HG03039 (cell line): Measurements from ENCODE around the gene SMAD7.

Source experiments
- ATAC-seq: cut with Tn5 transposase; IDR thresholded peaks from one replicate; pipeline ENCODE4 v1.9.1; 2021; ENCODE audit warnings: mild to moderate bottlenecking, moderate library complexity; ENCODE audit not compliant: unreplicated experiment

SMAD7 gene

DNA sequence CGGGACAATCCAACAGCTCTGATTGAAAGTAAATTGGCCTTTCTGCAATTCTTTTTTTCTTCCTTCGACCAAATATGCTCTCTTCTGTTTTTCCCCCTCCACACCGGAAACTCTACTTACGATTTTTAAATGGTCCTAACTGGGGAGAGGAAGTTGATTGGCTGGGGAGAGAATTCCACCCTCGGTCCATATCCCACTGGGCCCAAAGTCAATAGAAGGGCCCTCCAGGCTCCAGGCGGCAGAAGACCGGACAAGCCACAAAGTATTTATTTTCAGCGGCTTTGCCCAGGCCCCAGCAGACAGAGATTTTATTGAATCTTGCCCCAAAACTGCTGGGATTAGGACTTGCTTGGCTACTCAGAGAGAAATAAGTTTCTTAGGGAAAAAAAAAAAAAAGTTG is 37.1 kb upstream of the SMAD7 start:
- ATAC-seq: no peak

DNA sequence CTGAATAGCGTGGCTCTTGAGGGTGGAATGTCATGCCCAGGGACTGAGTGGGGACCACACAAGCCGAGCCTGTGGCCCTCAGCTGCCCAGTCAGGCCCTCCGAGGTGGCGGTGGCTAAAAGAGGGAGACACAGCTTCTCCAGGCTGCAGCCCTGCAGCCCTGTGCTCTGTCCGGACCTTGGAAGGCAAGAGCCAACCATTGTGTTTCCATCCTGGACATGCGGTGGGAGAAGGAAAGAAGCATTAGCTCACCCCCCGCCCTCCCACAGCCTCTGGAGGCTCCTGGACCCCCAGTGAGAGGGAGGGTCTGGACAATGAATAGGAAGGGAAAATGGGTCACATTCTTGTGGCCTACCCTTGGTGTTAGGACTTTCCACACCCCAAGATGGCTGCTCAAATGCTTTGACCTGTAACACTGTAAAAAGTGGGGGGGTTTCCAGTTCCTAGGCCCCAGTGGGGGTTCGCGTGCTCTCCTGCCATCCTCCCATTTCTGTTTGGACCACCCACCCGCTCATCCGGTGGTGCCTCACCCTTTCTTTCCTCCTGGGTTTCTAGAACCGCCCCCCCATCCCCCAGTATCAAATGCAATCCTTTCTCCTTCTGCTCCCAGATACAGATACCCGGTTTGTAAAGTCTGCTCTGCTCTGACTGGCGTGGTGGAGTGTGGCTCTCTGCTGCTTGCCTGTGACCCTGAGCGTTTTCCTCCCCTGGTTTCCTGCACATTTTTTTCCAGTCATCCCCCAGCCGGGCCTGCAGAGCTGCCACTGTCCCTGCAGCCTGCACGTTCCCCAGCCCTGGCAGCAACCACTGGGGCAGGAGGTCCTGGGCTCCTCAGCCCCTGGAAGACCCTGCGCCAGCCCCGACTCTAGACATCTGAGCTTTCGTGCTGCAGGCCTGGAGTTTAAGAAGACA is 36.3 kb upstream of the SMAD7 start:
- ATAC-seq: no peak

DNA sequence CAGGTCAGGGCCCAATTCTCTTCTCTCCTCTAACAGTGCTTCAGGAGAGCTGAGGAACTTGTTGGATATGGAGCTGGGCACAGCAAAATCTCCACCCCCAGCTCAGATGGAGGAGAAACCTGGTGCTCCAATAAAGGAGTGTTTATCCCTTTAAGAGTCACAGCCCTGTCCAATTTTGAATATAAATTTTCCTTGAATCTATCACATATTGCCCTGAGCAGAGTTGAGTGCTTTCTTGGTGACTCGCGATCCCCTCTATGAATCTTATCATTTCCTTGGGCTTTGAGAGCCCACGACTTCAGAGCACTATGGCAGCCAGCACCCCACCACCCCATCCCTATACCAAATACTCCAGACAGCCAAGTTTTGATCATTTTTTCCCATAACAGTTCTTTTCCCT is 34.4 kb upstream of the SMAD7 start:
- no peak for ATAC-seq

DNA sequence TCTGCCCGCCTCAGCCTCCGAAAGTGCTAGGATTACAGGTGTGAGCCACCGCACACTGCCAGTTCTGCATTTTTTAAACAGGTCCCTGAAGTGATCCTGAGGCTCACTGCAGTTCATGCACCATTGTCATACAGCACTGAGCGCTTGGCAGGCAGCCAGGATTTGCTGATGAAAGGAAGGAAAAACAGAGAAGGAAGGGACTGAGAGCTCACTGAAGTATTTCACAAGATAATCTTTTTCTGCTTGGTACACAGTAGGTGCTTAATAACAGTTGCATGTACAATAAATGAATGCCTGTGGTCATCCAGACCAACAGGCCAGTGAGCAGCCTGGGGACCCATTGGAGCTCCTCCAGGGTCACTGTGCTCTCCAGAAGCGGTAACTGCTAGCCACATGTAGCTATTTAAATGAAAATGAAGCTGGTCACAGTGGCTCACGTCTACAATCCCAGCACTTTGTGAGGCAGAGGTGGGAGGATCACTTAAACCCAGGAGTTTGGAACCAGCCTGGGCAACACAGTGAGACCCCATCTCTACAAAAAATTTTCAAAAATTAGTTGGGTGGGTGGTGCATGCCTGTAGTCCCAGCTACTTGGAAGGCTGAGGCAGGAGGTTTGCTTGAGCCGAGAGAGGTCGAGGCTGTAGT is 33.1 kb upstream of the SMAD7 start:
- no peak for ATAC-seq

DNA sequence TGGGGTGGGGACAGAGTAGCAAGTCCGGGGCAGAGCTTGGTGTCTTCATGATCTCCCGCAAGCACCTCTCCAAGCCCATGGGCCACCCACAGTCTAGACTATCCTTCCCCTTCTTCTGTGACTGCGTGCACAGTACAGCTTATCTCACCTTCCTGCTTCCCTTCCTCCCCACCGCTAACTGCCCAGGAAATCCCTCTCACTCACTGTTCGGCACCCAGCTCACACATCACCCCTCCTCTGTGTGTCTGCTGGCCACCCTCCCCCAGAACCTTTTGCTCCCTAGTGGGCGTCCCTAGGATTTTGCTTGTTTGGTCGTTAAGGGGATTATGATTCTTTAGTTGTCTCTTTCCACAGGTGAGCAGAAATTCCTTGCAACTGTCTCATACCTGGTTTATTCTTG is 31.5 kb upstream of the SMAD7 start:
- ATAC-seq: no peak

DNA sequence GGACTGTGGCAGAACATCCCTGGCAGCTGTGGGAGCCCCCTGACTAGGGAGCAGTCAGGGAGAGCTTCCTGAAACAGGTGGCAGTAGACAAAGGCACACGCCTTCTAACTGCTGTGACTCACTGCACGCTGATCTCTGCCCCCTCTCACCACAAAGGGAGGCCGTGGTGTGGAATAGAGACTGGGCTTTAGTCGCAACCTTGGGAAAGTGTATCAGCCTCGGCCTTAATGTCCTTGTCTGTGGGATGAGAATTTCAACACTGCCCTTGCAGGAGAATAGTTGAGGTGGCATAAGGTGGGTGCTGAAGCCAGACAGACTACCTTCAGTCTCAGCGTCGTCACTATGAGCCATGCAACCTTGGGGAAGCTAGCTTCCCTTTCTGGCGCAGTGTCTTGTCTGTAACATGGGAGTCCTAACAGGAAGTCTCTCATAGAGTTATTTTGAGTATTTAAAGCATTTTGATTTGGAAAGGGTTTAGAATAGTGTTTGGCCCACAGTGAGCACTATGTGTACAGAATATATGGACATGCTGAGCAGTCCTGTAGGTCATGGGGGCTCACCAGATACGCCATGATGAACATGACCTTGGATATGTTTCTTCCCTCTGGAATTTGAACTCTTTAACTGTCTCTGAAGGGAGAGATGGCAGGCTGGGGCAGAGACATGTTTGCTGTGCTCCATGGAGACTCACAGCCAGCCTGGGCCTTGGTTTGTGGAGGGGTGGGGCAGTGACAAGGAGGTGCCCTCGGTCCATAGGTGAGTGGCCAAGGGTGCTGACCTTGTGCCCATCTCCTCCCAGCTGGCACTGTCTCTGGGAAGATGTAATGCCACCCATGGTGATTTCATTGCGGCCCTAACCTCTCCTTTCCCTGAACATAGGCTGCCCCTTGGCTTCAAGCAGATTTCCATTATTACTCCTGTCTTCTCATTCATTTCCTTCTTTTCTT is 29.5 kb upstream of the SMAD7 start:
- no peak for ATAC-seq

DNA sequence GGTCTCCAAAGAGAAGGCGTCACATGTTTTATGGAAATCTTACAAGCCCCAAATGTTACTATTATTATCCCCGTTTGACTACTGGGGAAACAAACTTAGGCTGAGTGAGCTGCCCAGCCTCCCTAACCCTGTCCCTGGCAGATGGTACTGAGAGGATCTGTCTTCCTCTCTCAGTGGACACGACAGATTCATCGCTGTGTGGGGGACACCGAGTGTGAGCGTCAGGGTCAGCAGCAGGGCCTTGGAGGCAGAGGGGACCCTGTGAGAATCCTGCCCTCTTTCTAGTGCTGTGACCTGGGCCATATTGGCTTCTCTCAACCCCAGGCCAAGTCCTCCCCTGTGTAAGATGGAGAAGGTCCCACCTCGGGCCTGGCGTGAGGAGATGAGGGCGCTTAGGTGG is 27.1 kb upstream of the SMAD7 start:
- ATAC-seq: no peak

DNA sequence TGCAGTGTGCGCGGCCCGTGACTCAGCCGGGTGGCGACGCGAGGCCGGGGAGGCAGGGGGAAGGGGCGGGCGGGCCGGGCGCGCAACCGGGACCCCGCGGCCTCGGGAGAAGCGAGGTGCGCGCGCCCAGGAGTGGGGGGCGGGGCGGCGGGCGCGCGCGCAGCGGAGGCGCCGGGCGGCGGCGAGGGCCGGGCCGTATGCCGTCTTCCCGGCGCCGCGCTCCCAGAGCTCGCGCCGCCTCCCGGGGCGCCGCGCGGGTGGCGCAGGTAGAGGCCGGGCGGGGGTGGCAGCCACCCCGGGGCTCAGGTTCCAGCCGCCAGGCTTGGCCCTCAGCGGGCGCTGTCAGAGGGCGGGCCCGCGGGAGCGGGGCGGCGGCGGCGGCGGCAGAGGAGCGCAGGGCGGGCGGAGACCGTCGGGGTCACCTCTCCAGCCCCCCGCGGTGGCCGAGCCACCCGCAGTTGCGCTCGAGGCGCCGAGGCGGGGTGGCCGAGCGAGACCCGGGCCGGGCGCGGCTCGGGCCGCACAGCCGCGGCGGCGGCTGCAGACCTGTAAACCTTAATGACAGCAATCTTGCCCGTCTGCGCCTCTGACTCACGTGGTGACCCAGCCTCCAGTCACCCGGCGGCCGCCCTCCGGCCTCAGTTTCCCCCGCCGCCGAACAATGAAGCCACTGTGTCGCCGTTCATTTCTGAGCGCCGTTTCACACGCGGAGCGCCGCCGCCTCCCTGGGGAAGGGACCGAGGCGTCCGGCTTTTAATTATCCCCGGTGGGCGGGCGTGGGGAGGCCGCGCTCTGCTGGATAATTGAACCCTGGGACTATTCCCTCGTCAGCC is 25.3 kb upstream of the SMAD7 start:
- peak; percentile 40 for ATAC-seq

DNA sequence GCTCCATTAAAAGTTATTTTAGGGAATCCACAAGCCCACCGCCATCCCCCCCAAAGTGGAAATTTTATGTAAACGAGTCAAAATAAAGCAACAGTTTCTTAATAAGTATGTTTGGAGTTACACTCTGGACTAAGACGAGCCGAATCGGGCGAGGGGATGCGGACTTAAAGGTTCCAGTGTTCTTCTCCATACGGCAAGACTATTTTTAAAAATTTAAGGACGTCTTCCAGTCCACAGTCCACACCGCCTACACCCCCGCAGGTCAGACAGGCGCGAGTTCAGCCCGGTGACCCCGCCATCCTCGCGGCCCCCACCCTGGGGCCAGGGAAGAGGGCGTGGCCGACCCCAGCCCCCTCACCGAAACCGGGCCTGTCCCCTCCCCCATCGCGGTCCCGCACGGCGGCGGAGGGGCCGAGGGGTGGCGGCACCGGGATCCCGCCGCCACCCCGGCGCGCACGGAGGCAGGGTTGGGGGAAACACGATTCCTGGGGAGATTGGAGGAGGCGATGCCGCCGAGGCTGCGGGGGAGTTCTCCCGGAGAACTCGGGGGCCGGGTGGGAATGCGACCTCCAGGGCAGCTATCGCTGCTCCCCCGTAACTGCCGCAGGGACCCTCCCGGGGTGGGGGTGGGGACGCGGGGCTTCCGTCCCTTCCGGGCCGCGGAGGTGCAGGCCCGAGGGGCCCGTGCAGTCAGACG is 24.5 kb upstream of the SMAD7 start:
- peak; percentile 8 for ATAC-seq

DNA sequence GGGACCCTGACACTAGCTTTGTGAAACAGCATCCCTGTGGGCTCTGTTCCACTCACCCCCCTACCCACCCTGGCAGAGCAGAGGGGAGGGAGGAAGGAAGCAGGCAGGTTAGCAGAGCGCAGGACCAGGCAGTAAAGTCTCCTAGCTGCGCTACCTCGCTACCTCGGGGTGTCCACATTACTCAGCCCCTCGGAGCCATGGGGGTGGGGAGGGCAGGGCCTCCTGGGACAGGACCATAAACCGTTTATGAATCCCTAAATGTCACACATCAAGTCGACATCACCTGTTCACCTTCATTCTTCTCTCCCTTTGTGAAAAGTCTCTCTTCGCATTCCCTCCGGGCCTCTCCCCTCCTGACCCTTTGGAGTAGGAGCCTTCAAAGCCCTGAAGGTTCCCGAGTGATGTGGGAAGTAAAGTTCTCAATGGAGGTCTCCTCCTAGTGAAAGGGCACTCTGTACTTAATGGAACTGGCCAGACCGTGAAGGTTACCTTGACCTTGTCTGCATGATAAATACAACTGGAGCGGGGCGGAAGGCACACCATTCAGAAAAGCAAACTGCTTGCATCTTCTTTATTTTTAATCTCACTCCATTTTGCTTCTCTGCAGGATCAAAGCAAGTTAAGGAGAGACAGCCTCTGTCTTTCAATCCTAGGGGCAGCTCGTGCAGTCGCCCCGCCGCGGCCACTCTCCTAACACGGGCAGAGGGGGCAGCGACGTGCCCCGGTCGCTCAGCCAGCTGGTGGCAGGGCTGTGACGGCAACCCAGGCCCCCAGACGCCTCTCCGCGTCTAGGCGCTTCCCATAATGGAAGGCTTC is 23.7 kb upstream of the SMAD7 start:
- ATAC-seq: no peak

DNA sequence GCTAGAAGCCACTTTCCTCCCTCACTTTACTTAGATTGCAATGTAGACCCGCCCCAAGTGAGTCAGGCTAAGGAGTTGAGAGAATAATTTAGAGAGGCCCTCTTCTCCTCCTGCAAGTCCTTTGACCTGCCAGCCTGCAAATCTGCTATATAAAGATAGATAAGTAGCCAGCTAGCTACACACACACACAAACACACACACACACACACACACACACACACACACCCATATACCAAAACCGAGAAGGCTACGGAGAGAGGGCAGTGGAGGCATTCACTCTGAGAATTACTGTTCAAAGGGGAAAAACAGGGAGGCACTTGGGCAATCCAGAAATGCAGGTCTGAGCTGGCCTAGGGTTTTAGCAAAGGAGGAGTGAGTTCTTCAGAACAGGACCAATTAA is 23.0 kb upstream of the SMAD7 start:
- ATAC-seq: no peak

DNA sequence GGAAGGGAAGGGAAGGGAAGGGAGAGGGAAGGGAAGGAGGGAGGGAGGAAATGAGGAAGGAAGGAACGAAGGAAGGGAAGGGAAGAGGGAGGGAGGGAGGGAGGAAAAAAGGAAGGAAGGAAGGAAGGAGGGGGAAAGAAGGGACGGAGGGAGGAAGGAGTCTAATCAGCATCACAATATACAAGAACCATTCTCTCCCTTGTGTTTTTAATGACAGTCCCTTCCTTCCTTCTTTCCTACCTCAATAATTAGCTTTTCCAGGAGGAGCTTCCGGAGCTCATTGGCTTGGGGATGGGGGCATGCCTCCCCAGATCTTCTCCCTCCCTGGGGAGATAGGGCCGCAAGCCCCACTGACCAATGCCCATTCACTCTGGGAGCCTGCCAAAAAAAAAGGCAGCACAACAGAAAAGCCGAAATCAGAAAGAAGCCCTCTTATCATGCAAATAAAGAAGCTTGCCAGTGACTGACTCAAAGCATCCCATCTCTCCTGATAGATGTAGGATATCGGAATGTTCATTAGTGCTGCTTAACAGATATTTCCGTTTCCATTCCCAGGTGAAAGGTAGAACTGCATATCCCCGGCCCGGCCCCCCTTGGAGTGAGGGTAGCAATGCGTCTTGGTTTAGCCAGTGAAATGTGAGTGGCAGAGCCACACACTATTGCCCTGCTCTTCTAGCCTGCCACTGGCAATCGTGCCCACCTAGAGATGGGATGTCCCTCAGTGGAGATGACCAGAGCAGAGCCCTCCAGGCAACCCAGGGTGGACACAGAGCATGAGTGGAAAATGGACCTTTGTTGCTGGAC is 17.8 kb upstream of the SMAD7 start:
- no peak for ATAC-seq

DNA sequence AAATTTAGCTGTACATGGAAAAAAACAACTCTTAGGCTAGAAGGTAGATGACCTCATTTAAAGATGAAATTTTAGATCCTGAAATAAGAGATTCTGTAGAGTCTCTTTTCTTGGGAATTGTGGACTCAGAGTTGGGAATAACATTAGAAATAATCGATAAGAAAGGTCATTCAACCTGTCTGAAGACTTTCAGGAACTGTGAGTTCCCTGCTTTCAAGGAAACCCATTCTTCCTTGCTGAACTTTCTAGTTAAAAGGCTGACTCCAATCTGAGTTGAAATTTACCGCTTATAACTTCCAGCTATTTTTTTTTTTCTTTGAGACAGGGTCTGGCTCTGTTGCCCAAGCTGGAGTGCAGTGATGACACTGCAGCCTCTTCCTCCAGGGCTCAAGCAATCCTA is 16.8 kb upstream of the SMAD7 start:
- no peak for ATAC-seq

DNA sequence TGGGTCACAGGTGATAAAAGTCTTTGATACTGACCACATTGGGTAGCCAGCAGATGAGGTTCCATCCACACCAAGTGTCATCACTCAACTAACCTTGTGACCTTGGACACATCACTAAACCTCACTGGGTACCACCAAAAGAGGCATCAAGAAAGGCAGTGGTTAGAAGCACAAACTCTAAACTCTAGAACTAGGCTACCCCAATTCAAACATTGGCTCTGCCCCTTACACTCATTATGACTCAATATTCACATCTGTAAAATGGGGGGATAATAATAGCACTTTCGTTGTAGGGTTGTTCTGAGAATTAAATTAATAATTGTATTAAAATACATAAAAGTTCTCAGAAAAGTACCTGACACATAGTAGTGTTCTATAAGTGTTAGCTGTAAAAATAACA is 15.8 kb upstream of the SMAD7 start:
- no peak for ATAC-seq

DNA sequence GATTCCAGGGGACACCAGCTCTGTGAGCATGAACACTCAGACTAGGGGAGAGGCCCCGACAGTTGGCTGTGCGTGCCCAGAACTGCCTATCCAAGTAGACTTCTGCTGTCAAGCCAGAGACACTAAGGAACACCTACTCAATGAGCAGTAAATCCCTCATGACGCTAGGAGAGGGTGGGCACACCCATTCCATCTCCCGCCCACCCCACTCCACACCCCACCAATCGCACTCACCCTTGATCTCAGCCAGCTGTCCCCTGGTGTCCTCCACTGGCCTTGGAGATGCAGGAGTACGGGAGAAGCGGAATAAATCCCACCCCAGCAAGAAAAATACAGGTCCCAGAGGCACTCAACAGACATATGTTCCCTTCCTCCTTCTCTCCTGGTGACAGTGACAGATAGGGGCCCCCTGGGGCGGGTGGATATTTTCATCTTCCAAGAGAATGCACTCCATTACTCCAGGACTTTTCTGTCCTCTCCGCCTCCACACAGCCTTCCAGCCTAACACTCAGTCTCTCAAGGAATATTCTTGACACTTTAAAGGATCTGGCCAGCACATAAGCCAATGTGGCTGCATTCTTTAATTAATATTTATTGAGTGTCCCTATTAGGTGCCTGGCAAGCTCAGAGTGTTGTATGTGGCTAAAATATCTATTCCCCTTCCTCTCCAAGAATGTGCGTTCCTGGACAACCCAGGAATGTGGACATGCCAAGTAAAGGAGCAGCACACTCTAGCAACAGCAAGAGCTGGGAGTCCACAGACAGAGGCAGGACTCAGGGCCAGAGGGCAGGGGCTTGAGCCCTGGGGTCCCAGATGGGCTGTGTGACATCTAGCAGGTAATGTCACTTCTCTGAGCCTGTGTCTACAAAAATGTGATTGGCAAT is 13.1 kb upstream of the SMAD7 start:
- no peak for ATAC-seq

DNA sequence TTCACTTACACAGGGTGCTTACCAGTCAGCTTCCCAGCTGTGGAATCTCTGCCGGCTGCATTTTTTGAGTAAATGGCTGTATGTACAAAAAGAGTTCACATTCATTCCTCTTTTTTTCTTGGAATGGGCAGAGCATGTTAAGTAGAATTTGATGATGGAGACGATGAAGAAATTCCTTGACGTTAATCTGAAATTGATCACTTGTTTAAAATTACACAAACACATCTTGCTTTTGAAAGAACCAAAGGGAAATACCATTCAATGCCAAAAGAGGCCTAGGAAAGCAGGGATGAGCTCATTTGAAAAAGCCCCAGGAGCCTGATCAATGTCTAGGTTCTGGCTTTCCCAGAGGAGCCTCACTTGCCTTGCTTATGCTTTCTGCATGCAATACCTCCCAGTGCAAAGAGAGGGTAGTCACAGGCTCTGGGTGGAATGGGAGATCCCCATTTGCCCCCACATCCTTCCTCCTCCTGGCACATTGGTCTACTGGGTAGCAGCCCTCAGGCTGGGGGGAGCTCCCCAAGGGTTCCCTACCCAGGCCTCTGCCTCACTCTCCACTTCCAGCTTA is 12.3 kb upstream of the SMAD7 start:
- ATAC-seq: no peak
